ENCODE data around the gene ANXA5.

DNA sequence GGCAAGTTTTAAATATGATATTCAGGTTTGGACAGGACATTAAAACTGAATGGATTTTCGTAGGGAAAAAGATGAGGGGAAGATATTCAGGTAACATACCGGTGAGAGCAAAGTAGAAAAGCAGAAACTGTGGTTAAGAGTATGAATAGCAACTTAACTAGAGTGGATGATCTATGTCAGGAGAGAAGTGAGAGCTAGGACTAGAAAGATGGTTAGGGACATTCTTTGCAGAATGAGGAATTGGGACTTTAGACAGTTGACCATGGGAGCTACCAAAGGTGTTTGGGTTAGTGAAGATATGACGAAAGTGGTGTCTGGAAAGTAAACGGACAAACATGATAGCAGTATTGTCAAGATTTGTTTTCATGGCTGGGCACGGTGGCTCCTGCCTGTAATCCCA lies 45.2 kb downstream of the ANXA5 start:
- TF ChIP-seq, protein P1, sequence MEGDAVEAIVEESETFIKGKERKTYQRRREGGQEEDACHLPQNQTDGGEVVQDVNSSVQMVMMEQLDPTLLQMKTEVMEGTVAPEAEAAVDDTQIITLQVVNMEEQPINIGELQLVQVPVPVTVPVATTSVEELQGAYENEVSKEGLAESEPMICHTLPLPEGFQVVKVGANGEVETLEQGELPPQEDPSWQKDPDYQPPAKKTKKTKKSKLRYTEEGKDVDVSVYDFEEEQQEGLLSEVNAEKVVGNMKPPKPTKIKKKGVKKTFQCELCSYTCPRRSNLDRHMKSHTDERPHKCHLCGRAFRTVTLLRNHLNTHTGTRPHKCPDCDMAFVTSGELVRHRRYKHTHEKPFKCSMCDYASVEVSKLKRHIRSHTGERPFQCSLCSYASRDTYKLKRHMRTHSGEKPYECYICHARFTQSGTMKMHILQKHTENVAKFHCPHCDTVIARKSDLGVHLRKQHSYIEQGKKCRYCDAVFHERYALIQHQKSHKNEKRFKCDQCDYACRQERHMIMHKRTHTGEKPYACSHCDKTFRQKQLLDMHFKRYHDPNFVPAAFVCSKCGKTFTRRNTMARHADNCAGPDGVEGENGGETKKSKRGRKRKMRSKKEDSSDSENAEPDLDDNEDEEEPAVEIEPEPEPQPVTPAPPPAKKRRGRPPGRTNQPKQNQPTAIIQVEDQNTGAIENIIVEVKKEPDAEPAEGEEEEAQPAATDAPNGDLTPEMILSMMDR (conservative IDR thresholded peaks at IDR 0.05; ENCODE audit: low read depth, low read length) = no peak
- TF ChIP-seq EZH2 (IDR thresholded peaks at IDR 0.05; ENCODE audit: low read length, unreplicated experiment) = no peak

Measured in PC-3 (cell line).